Embryonic facial prominence (tissue), 1 donor: ENCODE results near the gene IL20.

Experiments
- DNase-seq: peaks from one replicate; pipeline ENCODE4 v3.0.0-alpha.2; 2016; ENCODE audit errors: extremely low spot score

Gene IL20

DNA sequence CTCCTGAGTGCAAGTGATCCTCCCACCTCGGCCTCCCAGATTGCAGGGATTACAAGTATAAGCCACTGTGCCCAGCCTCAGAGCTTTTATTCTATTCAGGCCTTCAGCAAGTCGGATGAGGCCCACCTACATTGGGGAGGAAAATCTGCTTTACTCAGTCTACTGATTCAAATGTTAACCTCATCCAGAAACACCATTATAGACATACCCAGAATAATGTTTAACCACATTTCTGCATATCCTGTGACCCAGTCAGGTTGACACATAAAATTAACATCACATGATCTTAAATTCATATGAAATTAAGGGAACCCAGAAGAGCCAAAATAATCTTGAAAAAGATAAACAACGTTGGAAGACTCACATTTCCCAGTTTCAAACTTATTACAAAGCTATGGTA, 14.9 kb downstream of the IL20 start:
- DNase-seq = no peak

DNA sequence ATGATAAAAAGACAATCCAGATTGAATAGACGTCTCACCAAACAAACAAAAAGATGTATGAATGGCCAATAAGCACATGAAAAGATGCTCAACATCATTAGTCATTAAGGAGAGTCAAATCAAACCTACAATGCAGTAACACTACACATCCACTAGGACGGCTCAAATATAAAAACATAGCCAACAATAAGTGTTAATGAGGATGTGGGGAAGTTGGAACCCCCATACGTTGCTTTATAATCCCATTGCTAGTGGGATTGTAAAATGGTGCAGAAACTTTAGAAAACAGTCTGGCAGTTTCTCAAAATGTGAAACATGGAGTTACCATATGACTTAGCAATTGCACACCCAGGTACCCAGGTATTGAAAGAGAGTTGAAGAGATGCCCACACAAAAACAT, 17.1 kb downstream of the IL20 start:
- no peak for DNase-seq

DNA sequence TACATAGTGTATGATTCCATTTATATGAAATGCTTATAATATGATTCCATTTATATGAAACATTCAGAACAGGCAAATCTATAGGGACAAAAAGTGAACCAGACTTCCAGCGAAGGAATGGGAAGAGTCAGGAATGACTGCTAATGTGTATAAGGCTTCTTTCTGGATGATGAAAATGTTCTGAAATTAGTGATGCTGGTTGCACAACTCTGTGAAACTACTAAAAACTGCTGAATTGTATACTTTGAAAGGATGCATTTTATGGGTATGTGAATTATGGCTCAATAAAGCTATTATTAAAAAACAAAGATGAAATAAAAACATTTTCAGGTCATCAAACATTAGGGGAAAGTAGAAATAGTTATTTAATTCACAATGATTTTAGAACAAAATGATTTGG, 17.7 kb downstream of the IL20 start:
- no peak for DNase-seq

DNA sequence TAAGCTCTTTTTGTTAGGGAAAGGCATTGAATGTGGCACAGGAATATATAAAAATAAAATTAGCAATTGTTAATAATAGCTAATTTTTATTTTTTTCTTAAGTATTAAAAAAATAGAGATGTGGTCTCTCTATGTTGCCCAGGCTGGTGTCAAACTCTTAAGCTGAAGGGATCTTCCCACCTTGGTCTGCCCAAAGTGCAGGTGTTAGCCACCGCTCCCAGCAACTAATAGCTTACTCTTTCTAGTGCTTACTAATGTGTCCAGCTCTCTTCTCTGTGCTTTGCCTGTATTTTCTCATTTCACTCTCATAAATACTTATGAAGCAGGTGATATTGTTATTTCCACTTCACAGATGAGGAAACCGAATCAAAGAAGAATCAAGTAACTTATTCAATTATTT, 18.5 kb downstream of the IL20 start:
- DNase-seq = no peak

DNA sequence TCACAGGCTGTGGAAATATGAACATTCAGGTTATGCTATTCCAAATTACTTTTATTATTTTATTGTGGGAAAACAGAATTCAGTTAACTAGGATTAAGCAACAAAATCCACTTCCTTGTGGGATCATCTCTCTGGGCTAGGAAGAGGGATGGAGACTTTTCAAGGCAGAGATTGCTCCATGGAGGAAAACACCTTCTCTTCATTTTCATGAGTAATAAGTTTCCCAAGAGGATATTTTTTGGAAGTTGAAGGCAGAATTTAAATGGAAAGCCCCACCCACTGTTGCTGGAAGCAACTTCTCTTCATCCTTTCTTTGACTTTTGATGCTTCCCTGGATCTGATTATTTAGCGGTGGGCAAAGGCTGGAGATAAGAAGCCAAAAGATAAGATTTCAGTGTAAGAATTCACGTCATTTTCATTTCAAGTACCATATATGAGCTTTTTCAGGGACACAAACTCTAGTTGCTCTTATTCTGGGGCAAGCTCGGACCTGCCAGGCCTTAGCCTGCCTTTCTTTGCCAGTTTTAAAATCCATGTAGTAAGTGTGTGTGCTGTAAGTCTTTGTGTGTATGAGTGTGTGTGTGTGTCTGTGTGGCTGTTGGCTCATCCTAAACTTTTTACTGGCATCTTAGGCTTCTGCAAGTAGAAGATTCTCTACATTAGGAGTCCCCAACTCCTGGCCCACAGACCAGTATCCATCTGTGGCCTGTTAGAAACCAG, 20.1 kb downstream of the IL20 start:
- DNase-seq = no peak

DNA sequence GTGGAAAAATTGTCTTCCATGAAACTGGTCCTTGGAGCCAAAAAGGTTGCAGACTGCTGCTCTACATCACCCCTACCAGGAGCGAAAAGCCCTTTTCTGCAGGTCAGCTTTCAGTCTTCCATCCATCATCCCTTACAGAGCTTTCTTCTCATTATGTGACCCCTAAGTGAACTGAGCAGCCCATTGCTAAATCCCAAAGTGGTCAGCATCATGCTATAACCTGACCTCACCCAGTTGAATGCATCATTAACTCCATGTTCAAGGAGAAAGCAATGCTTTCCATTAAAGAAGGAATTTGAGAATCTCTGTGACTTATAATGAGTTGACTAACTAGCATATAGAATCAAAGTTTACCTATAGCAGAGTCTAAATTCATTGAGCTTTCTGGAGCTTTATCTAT, 21.4 kb downstream of the IL20 start:
- no peak for DNase-seq

DNA sequence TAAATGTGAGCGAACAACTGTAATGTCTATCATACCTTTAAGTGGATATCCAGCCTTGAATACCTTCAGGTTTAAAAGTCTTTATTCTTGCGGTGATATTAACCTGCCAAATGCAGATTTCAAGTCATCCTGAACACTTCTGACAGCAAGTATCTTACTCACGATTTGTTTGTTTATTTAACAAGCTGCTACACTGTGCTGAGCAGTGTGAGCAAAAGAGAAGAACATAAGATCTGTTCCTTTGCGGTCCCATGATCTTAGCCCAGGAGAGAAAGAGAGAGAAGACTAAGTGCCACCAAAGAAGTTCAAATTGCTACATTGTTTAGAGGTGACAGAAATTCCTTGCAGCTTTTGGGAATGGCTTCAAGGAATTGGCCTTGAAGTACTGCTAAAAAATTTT, 22.3 kb downstream of the IL20 start:
- no peak for DNase-seq

DNA sequence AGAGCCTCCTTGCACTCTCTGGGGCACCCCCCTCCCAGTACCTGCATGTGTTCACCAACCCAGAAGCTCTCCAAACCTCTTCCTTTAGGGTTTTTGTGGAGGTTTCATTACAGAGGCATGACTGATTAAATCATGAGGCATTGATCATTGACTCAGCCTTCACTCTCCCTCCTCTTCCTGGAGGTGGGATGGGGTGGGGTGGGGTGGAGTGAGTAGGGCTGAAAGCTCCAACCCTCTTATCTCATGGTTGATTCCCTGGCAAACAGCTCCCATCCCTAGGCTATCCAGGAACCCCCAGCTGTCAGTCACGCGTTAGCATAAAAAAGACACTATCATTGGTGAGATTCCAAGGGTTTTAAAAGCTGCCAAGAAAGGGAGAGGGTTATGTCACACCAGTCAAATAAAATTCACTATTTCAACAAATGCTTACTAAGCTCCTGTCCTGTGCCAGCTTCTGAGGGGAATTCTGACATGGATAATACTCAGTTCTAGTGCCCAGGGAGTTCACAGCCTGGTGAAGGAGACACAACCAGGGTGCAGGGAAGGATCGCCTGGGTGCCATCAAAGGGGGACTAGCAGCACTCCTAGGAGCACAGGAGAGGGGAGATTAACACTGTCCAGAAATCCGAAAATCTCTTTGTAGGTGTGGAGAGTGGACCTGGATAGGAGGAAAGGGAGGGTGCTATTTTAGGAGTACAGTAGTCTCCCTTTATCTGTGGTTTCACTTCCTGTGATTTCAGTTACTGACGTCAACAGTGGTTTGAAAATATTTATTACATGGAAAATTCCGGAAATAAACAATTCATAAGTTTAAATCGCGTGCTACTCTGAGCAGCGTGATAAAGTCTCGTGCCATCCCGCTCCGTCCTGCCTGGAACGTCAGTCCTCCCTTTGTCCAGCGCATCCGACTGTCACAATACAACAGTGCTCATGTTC, 25.0 kb downstream of the IL20 start:
- no peak for DNase-seq

DNA sequence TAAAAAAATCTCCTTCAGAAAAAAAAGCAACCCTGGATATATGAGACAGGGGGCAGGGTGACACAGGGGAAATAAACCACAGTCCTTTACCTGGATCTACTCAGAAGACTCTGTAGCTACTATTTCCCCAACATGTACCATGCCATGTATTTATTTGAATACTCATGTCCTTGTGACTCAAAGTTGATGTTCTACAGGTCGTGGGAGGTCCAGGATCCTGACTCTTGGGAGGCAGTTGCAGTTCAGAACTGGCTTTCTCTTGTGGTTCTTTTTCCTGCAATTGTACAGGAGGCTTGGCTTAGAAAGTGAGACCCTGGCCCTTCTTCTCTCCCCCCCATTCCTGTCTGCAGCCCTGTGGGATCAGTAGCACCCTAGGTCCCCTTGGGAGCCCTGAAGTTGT, 26.0 kb downstream of the IL20 start:
- no peak for DNase-seq

DNA sequence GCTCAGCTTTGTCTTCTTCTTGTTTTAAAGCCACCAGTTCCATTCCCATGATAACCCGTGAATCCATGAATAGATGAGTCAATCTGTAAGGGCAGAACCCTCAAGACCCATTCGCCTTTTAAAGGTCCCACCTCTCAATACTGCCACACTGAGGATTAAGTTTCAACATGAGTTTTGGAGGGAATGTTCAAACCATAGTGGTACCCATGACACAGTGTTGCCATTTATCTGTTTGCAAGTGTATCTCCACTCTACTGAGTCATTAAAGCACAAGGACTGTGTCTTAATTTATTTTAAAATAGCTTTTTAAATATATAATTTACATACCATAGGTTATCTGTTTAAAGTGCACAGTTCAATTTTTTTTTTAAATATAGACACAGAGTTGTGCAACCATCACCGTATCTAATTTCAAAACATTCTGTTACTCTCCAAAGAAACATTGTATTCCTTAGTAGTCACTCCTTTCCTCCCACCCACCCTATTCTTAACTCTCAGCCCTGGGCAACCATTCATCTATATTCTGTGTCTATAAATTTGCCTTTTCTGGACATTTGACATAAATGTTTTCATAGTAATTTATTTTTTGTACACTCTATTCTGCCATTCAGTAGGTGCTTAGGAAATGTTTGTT, 27.0 kb downstream of the IL20 start:
- no peak for DNase-seq

DNA sequence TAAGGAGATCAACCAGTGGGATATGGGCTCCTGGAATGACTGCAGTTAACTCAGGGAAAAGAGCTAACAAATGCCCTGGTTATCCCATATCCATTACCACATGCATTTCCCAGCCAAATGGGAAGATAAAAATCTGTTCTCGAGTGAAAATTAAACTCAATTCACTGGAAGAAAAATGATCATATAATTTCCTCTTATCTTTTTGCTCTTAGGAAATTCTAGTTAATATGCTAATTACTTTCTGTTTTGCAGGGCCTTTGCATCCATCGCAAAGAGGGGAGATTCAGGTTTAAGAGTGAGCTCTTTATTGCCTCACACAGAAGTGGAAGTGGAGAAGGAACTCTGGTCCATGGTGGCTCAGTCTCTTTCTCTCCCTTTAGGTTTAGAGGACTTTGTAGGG, 28.0 kb downstream of the IL20 start:
- no peak for DNase-seq

DNA sequence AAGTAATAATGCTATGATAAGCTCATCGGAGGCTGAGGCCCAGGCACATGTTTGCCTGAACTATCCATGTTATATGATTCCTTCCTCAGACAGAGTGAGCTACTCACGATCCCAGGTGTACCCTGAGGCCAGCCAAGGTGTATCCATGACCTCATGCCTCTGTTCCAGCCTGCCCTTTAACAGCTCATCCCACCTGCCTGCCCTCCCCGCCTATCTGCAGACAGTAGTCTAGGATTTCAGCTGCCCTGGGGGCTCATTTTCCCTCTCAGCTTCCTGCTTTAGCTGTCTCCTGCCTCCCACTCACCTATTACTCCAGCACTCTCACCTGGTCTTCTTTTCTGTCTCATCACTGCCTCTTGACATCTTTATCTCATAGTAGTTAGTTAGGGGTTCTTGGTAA, 29.9 kb downstream of the IL20 start:
- DNase-seq = no peak

DNA sequence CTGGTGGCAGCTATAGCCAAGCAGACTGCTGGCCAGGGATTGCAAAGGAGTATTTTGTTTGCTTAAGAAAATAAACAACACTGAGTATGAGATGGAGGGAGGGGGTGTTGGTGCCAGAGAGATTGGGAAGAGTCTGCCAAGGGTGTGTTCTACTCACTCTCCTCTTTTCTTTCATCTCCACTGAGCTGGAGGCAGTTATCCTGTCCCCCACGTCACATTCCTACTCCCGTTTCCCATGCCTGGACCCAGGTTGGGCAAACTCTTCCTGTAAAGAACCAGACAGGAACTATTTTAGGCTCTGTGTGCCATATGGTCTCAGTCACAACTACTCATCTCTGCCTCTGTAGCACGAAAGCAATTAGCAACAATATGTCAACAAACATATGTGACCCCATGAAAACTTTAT, 30.4 kb downstream of the IL20 start:
- no peak for DNase-seq

DNA sequence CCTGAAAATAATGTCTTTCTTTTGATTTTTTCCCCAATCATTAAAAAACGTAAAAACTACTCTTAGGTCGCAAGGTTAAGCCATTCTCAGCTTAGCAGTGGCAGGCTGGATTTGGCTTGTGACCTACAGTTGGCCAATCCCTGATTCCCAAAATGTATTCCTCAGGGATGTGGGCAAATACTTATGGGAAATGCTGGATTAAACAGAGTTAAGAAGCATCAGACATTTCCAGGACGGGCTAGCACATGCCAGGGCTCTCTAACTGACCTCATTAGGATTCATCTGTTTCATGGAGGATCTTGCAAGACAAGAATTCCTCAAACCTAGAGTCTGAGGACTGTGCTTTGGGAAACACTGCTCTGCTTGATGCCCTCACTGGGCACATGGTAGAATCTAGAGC, 30.8 kb downstream of the IL20 start:
- no peak for DNase-seq

DNA sequence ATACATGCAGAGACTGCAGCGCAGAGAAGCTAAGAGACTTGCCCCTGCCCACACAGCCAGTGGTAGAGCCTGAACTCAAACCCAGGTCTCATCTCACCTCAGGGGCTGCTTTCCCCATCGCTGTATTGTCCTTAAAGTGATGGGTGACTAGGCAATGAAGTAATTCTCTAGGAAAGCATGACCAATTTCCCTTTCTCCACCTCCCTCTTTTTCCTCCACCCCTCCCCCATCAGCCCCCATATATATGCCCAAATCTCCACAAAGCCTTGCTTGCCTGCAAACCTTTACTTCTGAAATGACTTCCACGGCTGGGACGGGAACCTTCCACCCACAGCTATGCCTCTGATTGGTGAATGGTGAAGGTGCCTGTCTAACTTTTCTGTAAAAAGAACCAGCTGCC, 31.8 kb downstream of the IL20 start, which contains the start of gene IL24:
Gene IL24 (plus strand): TSS at position 269 of the 400 bp plus-strand sequence. CDS start 390 bp downstream, outside the sequence.
- no peak for DNase-seq

DNA sequence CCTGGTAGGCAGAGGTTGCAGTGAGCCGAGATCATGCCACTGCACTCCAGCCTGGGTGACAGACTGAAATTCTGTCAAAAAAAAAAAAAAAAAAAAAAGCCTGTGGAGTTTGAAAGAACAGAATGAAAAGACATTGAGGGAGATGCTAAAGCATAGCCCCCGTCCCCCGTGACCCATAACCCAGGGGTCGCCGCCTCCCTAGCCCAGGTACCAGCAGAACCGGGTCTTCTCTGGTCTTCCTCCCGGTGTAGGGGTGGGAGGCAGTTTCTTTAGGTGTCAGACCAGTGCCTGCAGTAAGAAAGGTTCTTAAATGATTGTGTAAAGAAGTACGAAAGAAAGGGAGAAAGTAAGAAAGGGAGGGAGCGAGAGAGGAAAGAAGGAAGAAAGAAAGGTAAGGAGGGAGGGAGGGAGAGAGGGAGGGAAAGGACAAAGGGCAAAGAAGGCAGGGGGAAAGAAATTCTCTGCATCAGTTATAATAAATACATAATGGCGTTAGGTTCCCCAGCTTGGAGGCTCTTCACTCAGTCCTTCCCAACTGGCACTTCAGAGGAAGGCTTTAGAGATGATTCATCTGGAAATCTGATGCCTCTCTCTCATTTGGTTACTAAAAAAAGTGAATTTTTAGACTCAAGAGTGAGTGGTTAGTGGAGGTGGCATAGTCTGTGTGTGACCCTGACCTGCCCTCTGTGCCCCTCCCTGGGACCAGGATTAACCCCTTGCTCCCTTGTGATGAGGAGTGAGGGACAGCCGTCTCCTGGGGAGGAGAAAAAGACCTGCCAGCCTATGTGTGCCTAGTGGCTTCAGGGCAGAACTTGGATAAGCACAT, 32.9 kb downstream of the IL20 start:
- DNase-seq = no peak

DNA sequence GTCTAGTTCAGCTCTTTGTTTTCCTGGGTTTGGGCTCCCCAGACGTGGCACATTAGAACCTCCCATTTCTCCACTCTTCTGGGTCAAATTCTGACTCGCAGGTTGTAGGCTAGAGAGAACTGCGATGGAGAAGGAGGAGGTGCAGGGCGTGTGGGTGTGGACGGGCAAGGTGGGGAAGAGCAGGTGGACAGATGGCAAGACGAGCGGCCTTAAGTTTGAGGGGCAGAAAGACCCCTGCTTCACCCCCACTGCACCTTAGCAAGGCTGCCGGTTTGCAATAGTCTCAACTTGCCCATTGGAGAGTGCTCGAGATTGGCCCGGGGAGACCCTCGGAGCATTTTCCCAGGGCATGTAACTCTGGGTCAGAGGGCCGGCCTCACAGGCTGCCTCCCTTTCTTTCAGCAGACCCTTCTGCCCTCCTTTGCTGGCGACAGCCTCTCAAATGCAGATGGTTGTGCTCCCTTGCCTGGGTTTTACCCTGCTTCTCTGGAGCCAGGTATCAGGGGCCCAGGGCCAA, 33.5 kb downstream of the IL20 start:
- DNase-seq = no peak

DNA sequence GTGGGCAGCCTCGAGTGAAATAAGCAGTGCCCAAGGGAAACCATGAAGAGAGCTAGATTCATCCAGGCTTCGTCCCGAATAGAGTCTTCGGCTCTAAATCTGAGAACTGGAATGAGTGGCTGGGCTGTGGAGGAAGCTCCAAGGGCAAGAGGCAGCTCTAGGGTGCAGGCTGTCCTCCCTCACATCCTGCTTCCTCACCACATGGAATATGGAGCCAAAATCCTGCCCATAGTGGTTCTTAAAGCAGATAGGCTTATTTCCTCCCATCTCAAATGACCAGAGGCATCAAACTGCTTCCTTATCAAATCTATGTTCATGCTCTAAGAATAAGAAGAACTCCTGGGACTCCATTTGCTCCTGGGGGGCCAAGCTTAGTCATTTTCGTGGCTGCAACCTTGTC, 34.3 kb downstream of the IL20 start:
- no peak for DNase-seq

DNA sequence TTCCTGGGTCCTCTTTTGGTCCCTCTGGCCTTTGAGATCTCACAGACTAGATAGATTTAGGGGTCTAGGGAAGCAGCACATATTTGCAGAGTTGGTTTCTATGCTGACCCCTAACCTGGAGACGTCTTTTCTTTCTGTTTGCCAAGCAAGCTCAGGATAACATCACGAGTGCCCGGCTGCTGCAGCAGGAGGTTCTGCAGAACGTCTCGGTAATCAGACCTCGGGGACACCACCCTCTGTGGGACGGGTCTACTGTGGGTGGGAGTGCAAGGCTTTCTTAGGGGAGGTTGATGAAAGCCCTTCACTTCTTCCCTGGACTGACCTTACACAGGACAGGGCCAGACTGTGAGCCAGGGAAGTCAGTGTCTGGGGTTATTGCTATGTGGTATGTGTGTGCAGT, 34.7 kb downstream of the IL20 start:
- DNase-seq = no peak

DNA sequence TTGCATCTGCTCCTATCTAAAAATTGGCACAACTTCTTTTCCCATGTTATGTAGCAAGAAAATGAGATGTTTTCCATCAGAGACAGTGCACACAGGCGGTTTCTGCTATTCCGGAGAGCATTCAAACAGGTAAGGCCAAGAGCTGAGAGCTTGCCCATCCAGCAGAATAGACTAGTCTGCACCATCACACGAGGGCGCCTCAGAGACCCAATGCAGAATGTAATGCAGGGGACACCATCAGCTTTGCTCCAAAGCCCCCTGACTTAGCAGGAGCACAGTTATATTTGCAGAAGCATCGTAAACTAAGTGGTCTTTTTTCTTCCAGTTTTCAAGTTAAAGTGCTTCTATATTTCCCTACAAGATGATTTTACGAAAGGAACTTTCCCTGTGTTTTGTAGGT, 36.5 kb downstream of the IL20 start:
- no peak for DNase-seq

DNA sequence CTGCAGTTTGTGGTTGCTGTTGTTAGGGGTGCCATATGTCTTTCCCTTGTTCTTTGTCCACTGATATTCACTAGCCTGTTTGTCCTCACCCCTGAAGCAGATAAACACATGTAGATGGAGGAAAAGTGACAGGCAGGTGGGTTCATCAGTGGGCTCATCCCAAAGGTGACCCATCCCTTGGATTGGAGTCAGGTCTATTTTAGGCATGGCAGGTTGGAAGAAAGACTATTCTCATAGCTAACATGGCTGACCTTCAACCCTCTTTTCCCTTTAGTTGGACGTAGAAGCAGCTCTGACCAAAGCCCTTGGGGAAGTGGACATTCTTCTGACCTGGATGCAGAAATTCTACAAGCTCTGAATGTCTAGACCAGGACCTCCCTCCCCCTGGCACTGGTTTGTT, 37.3 kb downstream of the IL20 start:
- no peak for DNase-seq

DNA sequence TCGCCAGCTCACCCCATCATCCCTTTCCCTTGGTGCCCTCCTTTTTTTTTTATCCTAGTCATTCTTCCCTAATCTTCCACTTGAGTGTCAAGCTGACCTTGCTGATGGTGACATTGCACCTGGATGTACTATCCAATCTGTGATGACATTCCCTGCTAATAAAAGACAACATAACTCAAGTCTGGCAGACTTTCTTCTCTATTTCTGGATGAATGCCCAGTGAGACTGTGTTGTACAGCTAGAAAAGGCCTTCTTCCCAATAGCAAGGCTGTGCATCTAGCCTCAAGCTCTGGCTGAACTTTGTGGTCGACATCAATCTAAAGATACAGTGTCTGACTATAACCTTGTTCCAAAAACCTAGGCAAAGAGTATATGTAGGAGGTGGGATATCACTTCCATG, 38.3 kb downstream of the IL20 start:
- DNase-seq = no peak
